Measurements from ENCODE around the gene DNAJC11. TPM values are rescaled to one million over a fixed set of nuclear protein-coding genes. Genes with fewer than 3 reads are reported as not detected.
A peak's percentile ranks its signal among the peaks of the same experiment; 100 is the strongest.
"Not testable (repeated sequence)": the region's sequence is repeated elsewhere in the genome, so short reads cannot be mapped to it uniquely, and the experiment has no call there.

The DNAJC11 gene
- polyA plus RNA-seq, 3 donors = 61.0 to 74.3 (median 67.2) TPM

DNA sequence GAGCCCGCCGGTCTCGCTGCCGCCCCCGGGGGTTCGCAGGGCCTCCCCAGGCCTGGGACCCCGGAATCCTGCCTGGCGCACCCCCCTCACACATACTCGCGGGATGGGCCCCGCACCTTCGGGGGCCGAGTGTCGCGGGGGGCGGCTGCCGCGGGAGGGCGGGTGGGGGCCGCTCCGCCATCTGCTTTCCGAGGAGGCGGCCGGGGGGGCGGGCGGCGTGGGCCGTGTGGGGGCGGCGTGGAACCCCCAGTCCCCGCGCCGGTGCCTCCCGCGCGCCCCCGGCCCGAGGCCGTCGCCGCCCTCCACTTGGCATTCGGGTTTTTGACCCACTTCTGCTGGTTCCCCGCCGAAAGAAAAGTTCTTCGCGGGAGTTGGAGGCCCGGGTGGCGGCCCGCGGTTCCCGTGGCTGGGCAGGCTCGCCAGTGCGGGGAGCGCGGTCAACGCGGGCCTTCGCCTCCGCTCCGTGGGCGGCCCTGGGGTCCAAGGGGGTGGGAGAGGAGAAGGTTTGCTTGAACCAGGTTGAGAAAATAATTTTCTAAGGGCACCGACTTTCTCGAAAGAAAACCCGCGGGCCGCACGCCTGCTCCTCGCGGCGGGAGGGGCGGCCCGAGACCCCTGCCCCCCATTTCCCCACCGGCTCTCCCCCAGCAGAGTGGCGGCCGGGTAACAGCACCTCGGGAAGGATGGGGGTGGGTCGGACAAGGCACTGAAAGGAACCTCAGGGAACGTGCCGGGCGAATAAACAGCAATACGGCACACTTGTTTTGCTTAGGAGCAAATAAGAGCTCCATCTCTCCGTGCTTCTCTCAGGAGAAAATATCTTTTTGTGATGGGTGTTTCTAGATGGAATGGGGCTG, 86.5 kb downstream of the DNAJC11 start:
- no peak for DNase-seq (ENCODE audit: extremely low read depth in 1 of 11, low read depth in 9 of 11, low spot score in 4 of 11)

DNA sequence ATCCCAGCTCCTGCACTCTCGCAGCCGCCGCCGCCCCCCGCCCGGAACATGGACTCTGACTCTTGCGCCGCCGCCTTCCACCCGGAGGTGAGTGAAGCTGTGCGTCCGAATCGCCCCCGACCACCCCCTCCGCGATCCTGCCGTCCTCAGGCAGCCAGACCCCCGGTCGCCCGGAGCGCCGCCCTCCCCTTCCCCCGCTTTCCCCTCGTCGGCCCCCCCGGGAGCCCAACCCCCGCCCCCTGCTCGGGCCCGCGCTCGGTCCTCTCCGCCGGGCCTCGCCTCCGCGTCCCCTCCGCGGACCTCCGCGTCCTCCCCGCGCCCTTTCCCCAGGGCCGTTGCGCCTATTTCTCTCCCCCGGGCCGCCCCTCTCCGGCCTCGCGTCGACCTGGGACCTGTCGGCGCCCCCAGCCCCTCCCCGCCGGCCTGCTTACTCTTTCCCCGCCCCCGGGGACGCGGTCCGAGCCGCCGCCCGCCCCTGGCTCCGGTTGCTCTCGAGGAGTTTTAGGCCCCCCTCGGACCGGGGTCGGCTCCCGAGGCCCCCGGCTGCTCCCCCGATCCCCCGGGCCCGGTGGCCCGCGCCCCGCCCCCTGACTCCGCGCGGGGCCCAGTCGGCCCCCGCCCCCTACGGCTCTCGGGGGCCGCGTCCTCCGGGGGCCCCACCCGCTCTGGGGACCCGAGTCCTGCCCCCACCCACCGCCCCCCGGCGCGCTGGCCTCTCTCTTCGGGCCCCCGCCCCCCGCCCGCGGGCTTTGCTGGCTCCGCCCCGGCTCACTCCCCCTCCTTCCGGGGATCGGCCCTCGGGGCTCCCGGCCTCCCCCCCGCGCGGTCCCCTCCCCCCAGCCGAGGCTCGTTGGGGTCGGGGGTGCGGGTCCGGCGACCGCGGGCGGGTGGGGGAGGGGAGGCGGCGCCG, 87.3 kb downstream of the DNAJC11 start:
- DNase-seq (ENCODE audit: extremely low read depth in 1 of 11, low read depth in 9 of 11, low spot score in 4 of 11) = peak in 4 of 11 donors; percentile 41 to 59 (median 52)

DNA sequence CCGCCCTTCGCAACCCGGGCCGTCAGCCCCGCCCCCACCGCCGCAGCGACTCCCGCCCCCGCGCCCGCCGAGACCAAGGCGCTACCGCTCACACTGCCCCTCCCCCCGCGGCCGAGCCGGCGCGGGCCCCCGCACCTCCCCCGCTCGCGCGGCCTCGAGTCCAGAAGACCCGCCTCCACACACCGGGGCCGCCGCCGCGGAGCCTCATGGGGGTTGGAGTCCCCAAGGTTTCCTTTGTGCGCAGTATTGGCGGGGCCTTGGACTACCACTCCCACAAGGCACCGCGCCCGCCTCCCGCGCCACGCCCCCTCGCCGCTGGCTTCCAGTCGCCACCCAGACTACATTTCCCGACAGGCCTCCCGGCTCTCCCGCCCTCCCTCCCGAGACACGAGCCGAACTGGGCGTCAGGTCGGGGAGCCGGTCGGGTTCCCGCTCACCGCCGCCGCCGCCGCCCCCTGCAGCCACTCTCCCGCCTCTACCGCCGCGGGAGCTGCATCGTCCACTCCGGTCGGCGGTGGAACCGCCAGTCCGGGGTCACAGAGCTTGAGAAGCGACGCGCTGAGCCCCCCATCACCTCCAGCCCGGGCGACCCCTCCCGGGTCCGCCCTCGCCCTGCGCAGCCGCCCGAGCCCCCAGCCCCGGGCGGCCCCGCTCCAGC, 88.1 kb downstream of the DNAJC11 start, which contains the start of gene PHF13:
PHF13 (plus strand) TSS at position 371 of the 658 bp plus-strand sequence. CDS start 336 bp downstream, outside the sequence.
- peak; percentile 92 to 99 (median 97) for DNase-seq (ENCODE audit: extremely low read depth in 1 of 11, low read depth in 9 of 11, low spot score in 4 of 11)

DNA sequence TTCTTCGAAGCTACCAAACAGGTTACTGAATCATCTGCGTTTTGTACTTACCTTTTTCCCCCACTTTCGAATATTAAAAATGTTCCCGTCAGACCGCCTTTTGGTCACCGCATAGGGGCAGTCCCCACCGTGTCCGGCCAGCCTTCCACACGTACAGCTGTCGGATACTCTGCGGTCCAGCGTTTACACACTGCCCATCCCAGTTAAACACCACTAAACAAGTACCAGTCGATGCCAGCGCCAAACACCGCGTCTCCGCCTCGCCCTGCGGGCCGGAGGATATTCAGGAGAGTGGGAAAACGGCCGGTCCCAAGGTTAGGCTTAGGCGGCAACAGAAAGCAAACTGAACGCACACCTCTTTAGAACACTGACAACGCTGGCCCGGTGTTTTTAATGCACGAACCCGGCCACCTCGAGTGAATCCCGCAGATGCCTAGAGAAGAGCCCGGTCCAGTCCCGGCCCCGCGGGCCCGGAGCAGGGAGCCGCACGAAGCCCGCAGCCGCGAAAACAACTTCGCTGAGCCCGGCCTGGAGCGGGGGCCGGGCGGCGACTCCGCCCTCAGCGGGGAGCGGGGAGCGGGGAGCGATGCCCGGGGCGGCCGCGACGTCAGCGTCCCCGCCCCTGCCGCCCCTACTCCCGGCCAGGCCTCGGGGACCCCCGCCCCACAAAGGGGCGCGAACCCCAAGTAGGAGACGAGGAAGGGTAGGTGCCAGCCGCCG, 88.8 kb downstream of the DNAJC11 start:
- DNase-seq (ENCODE audit: extremely low read depth in 1 of 11, low read depth in 9 of 11, low spot score in 4 of 11) = peak in 2 of 11 donors; percentile 9 to 53

DNA sequence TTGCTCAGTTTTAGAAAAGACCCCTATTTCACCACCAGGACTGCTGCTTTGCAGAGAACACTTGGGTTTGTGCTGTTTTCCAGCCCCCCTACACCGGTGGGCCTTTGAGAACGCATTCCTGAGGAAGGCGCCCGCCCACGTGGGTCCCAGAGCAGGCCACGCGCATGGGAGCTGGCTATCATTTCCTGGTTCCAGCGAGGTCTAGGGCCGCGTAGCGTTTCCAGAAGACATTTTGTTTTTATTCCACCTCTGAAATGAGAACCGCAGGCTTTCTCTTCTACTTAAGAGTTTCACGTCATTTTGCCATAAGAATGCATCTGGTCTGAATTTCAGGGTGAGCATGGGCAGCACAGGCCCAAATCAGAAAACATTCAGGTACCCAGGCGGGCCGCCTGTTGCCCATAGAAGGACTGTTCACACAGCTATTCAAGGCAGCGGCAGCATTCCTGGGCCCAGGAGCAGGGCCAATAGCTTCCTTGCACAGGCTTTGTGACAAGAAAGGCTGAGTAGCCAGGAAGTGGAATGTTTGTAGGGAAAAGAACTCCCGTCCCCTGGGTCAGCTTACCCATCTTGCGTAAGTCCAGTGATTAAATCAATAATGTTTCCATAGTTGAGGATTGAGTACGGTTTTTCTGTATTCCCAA, 97.6 kb downstream of the DNAJC11 start:
- peak in 3 of 11 donors; percentile 54 to 75 (median 64) for DNase-seq (ENCODE audit: extremely low read depth in 1 of 11, low read depth in 9 of 11, low spot score in 4 of 11)

DNA sequence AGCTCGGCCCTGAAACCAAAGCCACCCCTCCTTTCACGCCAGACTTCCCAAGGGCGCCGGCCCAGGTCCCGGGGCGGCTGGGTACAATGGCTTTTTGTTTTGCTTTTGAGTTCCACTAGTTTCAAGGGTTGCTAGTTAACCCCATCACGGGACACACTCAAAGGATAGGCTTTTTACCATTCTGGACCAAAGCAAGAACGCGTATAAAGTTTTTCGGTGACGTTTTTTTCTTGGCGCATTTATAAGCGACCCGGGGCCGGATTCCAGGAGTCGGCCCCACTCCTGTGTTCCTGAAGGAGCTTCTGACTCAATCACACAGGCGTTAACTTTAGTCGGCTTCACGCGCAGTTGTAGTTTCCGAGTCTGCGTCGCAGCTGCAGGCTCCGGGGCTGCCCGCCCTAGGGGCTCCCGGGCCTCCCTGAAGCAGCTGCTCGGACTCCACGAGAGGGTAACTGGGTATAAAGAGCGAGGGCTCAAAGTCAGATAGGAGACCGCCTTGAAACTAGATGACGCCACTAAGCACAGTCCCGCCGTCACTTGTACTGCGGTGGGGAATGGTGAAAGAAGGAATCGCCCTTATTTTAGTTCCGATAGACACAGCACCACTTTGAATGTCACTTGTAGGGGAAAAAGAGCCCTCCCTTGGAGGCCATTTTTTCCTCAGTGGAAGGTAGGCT, 98.2 kb downstream of the DNAJC11 start:
- DNase-seq (ENCODE audit: extremely low read depth in 1 of 11, low read depth in 9 of 11, low spot score in 4 of 11) = peak in 4 of 11 donors; percentile 49 to 64 (median 52)

DNA sequence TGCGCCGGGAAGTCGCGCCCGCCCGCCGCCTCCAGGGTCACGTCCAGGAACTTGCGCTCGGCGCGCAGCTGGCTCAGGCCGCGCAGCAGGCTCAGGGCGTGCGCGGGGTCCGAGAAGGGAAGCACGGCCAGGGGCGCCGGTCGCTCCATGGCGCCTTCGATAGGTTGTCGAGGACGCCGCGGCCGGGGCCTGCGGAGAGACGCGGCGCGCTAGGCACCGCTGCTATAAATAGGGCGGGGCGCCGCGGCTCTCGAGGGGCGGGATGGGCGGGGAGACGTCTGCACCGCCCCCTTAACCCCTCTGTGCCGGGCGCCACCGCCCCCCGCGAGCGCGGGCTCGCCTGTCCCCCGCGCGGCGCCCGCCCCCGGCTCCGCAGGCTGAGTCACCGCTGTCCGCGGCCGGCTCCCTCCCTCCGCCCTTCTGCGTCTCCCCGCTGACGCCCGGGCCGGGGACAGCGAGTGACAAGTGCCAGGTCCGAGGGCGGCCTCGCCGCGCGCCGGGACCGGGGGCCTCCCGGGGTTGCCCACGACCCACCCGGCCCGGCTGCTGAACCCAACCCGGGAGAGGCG, 98.9 kb downstream of the DNAJC11 start, which contains the start of gene KLHL21:
KLHL21 (minus strand) TSS at position 201 of the 569 bp plus-strand sequence; CDS start at position 149, 52 bp downstream.
- DNase-seq (ENCODE audit: extremely low read depth in 1 of 11, low read depth in 9 of 11, low spot score in 4 of 11) = peak in 6 of 11 donors; percentile 55 to 82 (median 78)

DNA sequence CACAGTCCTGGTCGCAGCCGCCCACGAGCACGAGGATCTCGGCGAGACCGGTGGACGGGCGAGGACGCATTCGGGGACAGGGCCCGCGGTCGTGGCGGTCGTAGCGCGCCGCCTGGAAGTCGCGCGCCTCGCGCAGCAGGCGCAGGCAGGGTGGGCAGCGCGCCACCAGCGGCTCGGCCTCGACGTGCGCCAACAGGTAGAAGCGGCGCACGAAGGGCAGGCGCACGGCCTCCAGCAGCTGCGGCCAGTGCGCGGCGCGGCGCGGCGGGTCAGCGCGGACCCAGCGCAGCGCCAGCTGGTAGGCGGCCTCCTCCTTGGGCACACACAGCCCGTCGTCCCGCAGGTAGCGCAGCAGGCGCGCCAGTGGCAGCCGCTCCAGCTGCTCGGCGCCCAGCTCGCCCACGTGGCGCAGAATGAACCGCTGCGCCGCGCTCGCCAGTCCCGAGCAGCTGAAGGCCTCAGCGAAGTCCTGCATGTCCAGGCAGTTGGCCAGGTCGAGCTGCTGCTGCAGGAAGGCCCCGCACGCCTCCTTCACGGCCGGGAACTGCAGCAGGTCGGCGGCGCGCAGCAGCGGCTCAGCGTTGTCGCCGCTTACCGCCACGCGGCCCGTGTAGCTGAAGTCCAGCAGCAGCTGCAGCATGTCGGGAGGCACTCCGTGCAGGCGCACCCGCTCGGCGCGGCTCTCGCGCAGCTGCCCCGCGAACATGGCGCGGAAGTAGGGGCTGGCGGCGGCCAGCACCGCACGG, 99.5 kb downstream of the DNAJC11 start:
- peak in 1 of 11 donors; percentile 48 for DNase-seq (ENCODE audit: extremely low read depth in 1 of 11, low read depth in 9 of 11, low spot score in 4 of 11)

DNA sequence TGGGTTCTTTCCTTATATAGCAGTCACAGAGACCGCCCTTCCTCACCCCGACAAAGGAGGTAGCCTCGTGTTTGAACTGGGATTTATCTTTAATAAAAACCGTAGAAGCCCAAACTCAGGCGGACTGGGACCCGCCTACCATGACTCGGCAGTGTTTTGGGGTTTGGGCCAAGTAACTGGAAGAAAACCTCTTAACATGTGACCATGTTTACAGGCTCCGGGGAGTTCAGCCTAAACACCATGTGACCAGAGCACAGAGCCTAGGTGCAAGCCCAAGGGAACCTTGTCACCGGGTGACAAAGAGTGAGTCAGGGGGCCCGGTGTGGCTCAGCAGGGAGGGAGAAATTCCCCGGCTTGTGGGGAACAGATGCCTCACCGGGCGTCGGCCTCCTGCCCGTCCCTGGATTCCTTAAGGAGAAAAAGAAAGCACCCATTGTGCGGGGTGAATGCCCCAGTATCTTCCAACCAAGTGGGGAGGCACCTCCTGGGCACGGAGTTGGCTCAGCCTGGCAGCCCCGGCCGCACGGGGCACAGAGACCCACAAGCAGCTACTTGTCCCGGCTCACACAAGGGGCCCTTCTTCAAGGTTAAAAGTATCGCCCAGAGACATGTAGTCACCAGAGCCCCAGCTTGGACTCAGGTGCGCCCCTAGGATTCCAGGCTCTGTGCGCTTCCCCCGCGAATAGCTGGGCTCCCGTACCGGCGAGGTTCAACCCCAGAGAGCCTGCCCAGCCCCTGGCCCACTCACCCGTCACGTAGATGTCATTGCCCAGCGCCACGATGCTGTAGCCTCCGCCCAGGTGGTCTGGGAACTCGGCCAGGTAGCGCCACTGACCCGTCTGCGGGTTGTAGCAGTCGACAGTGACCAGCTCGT, 100.3 kb downstream of the DNAJC11 start:
- DNase-seq (ENCODE audit: extremely low read depth in 1 of 11, low read depth in 9 of 11, low spot score in 4 of 11) = peak in 1 of 11 donors; percentile 50

DNA sequence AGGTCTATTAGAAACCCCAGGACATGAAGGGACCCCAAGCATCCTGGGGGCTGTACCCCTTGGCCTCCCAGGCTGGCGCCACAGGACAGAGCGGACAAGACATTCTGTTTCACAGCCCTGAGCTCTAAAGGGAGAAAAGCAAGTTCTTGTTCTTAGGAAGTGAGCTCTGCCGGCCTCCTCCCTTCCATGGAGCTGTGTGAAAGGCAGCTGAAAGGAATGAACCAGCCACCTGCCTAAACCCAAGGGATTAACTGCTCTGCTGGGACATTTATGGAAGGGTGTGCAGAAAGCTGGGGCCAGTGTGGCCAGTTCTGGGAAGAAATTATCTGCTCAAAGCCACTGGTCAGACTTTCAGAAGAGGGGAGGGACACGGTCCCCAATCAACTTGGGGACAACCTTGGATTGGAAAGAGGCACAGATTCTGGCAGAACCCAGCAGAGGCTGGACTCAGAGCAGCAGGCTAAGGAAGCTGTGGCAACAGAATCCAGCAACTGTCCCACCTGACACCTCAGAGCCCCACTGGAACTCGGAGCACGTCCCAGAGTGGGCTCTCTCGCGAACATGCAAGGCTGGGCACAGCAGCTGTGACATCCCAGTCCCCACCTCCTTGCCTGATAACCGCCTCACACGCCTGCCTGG, 101.1 kb downstream of the DNAJC11 start:
- DNase-seq (ENCODE audit: extremely low read depth in 1 of 11, low read depth in 9 of 11, low spot score in 4 of 11) = no peak

DNA sequence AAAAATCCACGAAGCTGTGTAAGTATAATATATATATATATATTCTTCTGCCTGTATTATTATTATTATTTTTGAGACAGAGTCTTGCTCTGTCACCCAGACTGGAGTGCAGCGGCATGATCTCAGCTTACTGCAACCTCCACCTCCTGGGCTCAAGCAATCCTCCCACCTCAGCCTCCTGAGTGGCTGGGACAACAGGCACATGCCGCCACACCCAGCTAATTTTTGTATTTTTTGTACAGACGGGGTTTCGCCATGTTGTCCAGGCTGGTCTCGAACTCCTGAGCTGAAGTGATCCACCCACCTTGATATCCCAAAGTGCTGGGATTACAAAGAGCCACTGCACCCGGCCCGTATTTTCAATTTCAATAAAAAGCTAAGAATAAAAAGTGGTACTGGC, 101.6 kb downstream of the DNAJC11 start:
- not testable (repeated sequence) for DNase-seq (ENCODE audit: extremely low read depth in 1 of 11, low read depth in 9 of 11, low spot score in 4 of 11)

DNA sequence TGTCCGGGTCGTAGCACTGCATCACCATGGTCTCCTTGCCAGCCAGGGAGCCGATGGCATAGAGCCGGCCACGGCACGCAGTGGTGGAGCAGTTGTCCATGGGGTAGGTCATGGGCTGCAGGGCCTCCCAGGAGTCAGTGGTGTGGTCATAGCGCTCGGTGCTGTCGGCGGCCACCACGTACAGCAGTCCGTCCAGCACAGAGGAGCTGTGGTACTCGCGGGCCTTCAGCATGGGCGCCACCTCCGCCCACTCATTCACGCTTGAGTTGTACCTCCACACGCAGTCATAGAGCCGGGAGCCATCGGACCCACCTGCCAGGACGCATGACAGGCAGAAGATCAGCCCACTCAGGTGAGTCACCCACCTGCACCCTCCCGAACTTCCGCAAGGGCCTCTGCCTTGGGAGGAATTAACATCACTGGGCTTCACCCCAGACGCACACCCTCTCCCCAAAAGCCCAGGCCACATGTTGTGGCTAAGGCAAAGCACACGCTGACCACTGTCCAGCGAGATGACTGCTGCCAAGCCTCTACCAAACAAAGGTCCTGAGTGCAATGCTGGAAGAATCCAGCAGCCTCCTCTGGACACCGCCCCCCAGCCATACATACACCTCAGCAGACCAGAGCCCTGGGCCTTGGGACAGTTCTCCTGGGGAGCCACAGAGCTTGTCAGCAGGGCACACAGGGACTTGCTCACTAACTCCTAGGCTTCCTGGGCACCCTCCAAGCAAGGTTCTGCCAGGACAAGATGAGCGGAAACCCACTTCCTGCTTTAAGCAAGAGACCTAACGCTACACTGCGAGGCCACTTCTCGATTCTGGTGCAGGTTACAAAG, 102.3 kb downstream of the DNAJC11 start:
- no peak for DNase-seq (ENCODE audit: extremely low read depth in 1 of 11, low read depth in 9 of 11, low spot score in 4 of 11)

DNA sequence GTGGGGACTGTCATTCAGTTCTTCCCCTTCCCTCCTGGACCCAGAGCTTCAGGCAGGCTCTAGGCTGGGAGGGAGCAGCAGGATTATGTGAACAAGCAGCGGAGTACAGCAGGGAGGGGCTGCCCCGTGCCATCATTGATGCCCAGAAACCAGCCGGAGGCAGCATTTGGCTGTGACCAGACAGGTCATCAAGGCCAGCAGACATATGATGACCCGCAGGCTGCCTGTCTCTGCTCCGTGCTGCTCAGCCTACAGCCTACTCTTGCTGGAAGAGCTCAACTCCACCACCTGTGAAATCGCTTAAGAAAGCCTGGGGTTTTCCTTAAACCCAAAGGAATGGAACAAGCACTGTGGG, 103.9 kb downstream of the DNAJC11 start:
- no peak for DNase-seq (ENCODE audit: extremely low read depth in 1 of 11, low read depth in 9 of 11, low spot score in 4 of 11)
